Mesenchymal stem cell (in vitro differentiated cells and primary cell): ENCODE results near the gene GALK2.

Source experiments
- DNase-seq: peaks from one replicate; pipeline ENCODE4 v3.0.0-alpha.2; 2013
- H2AFZ ChIP-seq: one replicate; pipeline ENCODE4 v1.6.1; 2013; ENCODE audit warnings: low read depth, mild to moderate bottlenecking, control low read depth, inconsistent platforms, low read length, moderate library complexity
- H2AK5ac ChIP-seq: 2 replicates; pipeline ENCODE4 v1.6.1; 2013; ENCODE audit warnings: low read length, moderate library complexity, mild to moderate bottlenecking, inconsistent platforms; ENCODE audit not compliant: severe bottlenecking
- H2BK120ac ChIP-seq: one replicate; pipeline ENCODE4 v1.6.1; 2013; ENCODE audit warnings: low read depth, mild to moderate bottlenecking, inconsistent platforms, low read length, moderate library complexity
- H2BK12ac ChIP-seq, 2 experiments: one replicate each; pipeline ENCODE4 v1.6.1; 2013; ENCODE audit warnings: inconsistent platforms in 2 of 2, low read length in 2 of 2, mild to moderate bottlenecking in 2 of 2, moderate library complexity in 2 of 2, control low read depth in 1 of 2
- H2BK15ac ChIP-seq: one replicate; pipeline ENCODE4 v1.6.1; 2013; ENCODE audit warnings: mild to moderate bottlenecking, low read depth, inconsistent platforms; ENCODE audit not compliant: poor library complexity, severe bottlenecking
- H2BK5ac ChIP-seq: 2 replicates; pipeline ENCODE4 v1.6.1; 2013; ENCODE audit warnings: low read depth, mild to moderate bottlenecking, low read length, control low read depth, inconsistent platforms; ENCODE audit not compliant: poor library complexity, severe bottlenecking
- H3K14ac ChIP-seq, 2 experiments: one replicate each; pipeline ENCODE4 v1.6.1; 2013; ENCODE audit warnings: inconsistent platforms in 2 of 2, low read length in 2 of 2, control low read depth in 1 of 2, mild to moderate bottlenecking in 1 of 2, moderate library complexity in 1 of 2
- H3K18ac ChIP-seq, 2 experiments: one replicate each; pipeline ENCODE4 v1.6.1; 2013; ENCODE audit warnings: inconsistent platforms in 2 of 2, low read length in 2 of 2, control low read depth in 1 of 2, low read depth in 1 of 2, mild to moderate bottlenecking in 1 of 2
- H3K23ac ChIP-seq, 2 experiments: one replicate each; pipeline ENCODE4 v1.6.1; 2013; ENCODE audit warnings: inconsistent platforms in 2 of 2, low read length in 2 of 2, mild to moderate bottlenecking in 2 of 2, moderate library complexity in 2 of 2, control low read depth in 1 of 2
- H3K27ac ChIP-seq: 2 replicates; pipeline ENCODE4 v1.5.1; 2013; ENCODE audit warnings: mild to moderate bottlenecking, moderate library complexity, low read length, control low read depth, inconsistent platforms; ENCODE audit not compliant: poor library complexity, severe bottlenecking
- H3K27me3 ChIP-seq, 2 experiments: 2 replicates each; pipeline versions ENCODE4 v1.6.1 to v1.7.0; 2013; ENCODE audit warnings: low read length in 2 of 2, mild to moderate bottlenecking in 2 of 2, moderate library complexity in 2 of 2, control low read depth in 1 of 2, inconsistent platforms in 1 of 2; ENCODE audit not compliant: control insufficient read depth in 1 of 2, insufficient read depth in 1 of 2
- H3K36me3 ChIP-seq, 2 experiments: 2 replicates each; pipeline versions ENCODE4 v1.6.1 to v1.7.0; 2013; ENCODE audit warnings: low read length in 2 of 2, control low read depth in 1 of 2, inconsistent platforms in 1 of 2, low read depth in 1 of 2, mild to moderate bottlenecking in 1 of 2; ENCODE audit not compliant: insufficient read depth in 2 of 2, control insufficient read depth in 1 of 2
- H3K4ac ChIP-seq, 2 experiments: one replicate each; pipeline ENCODE4 v1.6.1; 2013; ENCODE audit warnings: inconsistent platforms in 2 of 2, low read length in 2 of 2, mild to moderate bottlenecking in 2 of 2, moderate library complexity in 2 of 2, control low read depth in 1 of 2, low read depth in 1 of 2
- H3K4me1 ChIP-seq: 2 replicates; pipeline ENCODE4 v1.6.1; 2013; ENCODE audit warnings: low read depth, low read length, control low read depth; ENCODE audit not compliant: control insufficient read depth, insufficient read depth
- H3K4me2 ChIP-seq: 2 replicates; pipeline ENCODE4 v1.6.1; 2013; ENCODE audit warnings: low read length, mild to moderate bottlenecking, inconsistent platforms; ENCODE audit not compliant: poor library complexity, severe bottlenecking
- H3K4me3 ChIP-seq, 2 experiments: 2 replicates each; pipeline versions ENCODE4 v1.5.1 to v1.7.0; 2013; ENCODE audit warnings: low read length in 2 of 2, mild to moderate bottlenecking in 2 of 2, control low read depth in 1 of 2, low read depth in 1 of 2; ENCODE audit not compliant: insufficient read depth in 1 of 2
- H3K79me1 ChIP-seq: replicated peaks from 2 replicates; pipeline ENCODE4 v1.6.1; 2013; ENCODE audit warnings: mild to moderate bottlenecking, control low read depth, low read length, inconsistent platforms; ENCODE audit not compliant: poor library complexity, severe bottlenecking
- H3K9ac ChIP-seq: 2 replicates; pipeline ENCODE4 v1.7.0; 2013; ENCODE audit warnings: mild to moderate bottlenecking, low read length, moderate library complexity
- H3K9me3 ChIP-seq: 2 replicates; pipeline ENCODE4 v1.7.0; 2013; ENCODE audit warnings: mild to moderate bottlenecking, low read length; ENCODE audit not compliant: control insufficient read depth
- H4K8ac ChIP-seq: one replicate; pipeline ENCODE4 v1.6.1; 2013; ENCODE audit warnings: inconsistent platforms, mild to moderate bottlenecking, low read length, moderate library complexity
- H4K91ac ChIP-seq: one replicate; pipeline ENCODE4 v1.6.1; 2013; ENCODE audit warnings: mild to moderate bottlenecking, low read length, inconsistent platforms
- WGBS: methylation state at CpG from one replicate; pipeline ENCODE4 v1.1.7; 2013; ENCODE audit warnings: mixed read lengths; 5-methylcytosine and 5-hydroxymethylcytosine counted together

GALK2 gene

DNA sequence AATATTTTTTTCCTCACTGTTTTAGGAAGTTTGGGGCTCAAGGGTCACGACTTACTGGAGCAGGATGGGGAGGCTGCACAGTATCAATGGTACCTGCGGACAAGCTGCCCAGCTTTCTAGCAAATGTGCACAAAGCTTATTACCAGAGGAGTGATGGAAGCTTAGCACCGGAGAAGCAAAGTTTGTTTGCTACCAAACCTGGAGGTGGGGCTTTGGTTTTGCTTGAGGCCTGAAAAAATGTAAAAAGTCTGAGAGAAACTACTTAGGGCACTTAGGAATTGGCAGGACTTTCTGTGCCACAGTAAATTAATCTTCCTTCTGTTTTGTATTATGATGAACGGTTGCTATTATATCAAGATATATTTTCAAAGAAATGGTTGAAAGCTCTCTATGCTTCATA, 157.9 kb downstream of the GALK2 start:
- Histone ChIP-seq H3K4ac (no peak overlapping the region), H3K36me3 (peaks cover 3 to 47% of the 10 kb centered on the region in 2 experiments), H3K4me2 (no peak overlapping the region), H2BK120ac (no peak overlapping the region), H3K27me3 (no peaks in the 10 kb centered on the region), H3K18ac (no peak overlapping the region), H2BK5ac (no peak overlapping the region), H3K9ac (no peak overlapping the region), H3K4me1 (no peaks in the 10 kb centered on the region), H2AK5ac (no peak overlapping the region), H2AFZ (no peak overlapping the region), H3K23ac (no peak overlapping the region), H3K4me3 (no peak overlapping the region), H3K79me1 (peaks cover 8% of the 10 kb centered on the region), H4K8ac (no peak overlapping the region), H2BK15ac (no peak overlapping the region), H4K91ac (no peak overlapping the region), H3K14ac (no peak overlapping the region), H3K9me3 (no peaks in the 10 kb centered on the region), H3K27ac (no peak overlapping the region), H2BK12ac (no peak overlapping the region)
- no peak for DNase-seq
- WGBS, result 95% methylated on average over 3 of the region's 4 CpGs

DNA sequence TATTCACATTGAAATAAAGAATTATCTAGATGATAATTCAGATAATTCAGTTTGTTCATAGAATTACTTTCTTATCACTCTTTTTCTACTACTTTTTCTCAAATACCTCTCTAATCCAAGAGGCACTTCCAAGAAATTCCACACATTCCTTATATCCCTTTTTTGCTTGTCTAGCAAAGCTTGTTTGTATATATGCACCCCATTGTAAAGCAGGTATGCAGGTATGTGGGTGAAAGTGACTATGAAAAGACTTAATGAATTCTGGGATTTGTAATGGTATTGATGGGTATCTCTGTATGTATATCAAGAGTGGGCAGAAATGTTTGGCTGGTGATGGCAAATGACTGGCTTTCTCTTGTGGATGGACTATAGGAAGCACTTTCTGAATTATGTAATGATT, 158.9 kb downstream of the GALK2 start:
- H3K79me1 ChIP-seq, result peaks cover 6% of the 10 kb centered on the region
- no peak overlapping the region for H3K18ac ChIP-seq
- no peaks in the 10 kb centered on the region for H3K27me3 ChIP-seq
- H2BK5ac ChIP-seq, result no peak overlapping the region
- H3K23ac ChIP-seq, result no peak overlapping the region
- no peak overlapping the region for H3K9ac ChIP-seq
- H3K9me3 ChIP-seq, result no peaks in the 10 kb centered on the region
- H3K4me3 ChIP-seq, result no peak overlapping the region
- no peak overlapping the region for H2AK5ac ChIP-seq
- H3K36me3 ChIP-seq, result peaks cover 0 to 42% of the 10 kb centered on the region in 2 experiments
- H2BK15ac ChIP-seq, result no peak overlapping the region
- no peak overlapping the region for H3K27ac ChIP-seq
- no peak for DNase-seq
- H4K8ac ChIP-seq, result no peak overlapping the region
- H2BK120ac ChIP-seq, result no peak overlapping the region
- H2BK12ac ChIP-seq, result no peak overlapping the region
- no peak overlapping the region for H3K14ac ChIP-seq
- H3K4me2 ChIP-seq, result no peak overlapping the region
- no peak overlapping the region for H4K91ac ChIP-seq
- H3K4ac ChIP-seq, result no peak overlapping the region
- H2AFZ ChIP-seq, result no peak overlapping the region
- H3K4me1 ChIP-seq, result no peaks in the 10 kb centered on the region

DNA sequence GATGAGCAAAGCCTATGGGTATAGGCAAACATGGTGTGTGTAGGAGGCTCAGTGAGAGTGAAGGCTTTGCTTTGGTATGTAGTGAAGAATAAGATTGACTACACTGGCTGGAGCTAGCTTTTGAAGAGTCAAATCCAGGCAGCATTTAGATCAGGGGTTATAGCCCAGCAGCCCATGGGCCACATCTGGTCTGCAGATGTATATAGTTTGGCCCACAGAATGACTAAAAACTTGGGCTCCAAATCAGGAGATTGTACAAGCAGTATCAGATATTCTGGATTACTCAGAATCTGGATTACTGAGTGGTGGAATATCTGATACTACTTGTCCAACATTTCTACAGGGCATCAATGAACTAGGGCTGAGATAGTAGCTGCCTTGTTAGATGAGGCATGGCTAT, 160.1 kb downstream of the GALK2 start:
- H3K23ac ChIP-seq, result no peak overlapping the region
- H3K4me1 ChIP-seq, result no peaks in the 10 kb centered on the region
- H3K36me3 ChIP-seq, result peaks cover 0 to 37% of the 10 kb centered on the region in 2 experiments
- H3K27ac ChIP-seq, result no peak overlapping the region
- no peak overlapping the region for H2AFZ ChIP-seq
- no peak overlapping the region for H3K4ac ChIP-seq
- H3K27me3 ChIP-seq, result no peaks in the 10 kb centered on the region
- H4K91ac ChIP-seq, result no peak overlapping the region
- H3K18ac ChIP-seq, result no peak overlapping the region
- H2BK12ac ChIP-seq, result no peak overlapping the region
- no peak overlapping the region for H3K14ac ChIP-seq
- no peaks in the 10 kb centered on the region for H3K9me3 ChIP-seq
- DNase-seq, result no peak
- no peak overlapping the region for H3K4me3 ChIP-seq
- H2BK5ac ChIP-seq, result no peak overlapping the region
- no peak overlapping the region for H3K4me2 ChIP-seq
- H2BK15ac ChIP-seq, result no peak overlapping the region
- H2AK5ac ChIP-seq, result no peak overlapping the region
- H4K8ac ChIP-seq, result no peak overlapping the region
- H2BK120ac ChIP-seq, result no peak overlapping the region
- H3K79me1 ChIP-seq, result peaks cover 8% of the 10 kb centered on the region
- no peak overlapping the region for H3K9ac ChIP-seq

DNA sequence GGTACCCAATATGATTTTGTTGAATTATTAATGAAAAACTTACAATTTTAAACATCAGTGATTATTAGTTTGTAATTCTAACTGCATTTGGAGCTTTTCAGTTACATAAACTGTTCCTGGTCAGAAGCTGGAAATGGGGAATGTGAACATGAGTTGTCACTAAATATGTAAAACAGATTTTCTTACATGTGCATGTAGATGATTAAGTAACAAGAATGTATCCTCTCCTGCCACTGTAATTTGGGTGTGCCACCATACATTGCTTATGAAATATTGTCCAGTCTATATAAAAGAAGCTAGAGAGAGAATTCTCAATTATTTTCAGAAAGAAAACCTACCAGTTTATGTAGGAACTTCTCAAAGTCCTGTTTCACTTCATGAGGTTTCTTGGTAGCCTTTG, 161.4 kb downstream of the GALK2 start:
- Histone ChIP-seq H3K23ac (no peak overlapping the region), H2AFZ (no peak overlapping the region), H3K27me3 (no peaks in the 10 kb centered on the region), H2BK15ac (no peak overlapping the region), H3K9me3 (no peaks in the 10 kb centered on the region), H2BK120ac (no peak overlapping the region), H3K79me1 (peaks cover 8% of the 10 kb centered on the region), H3K4me2 (no peak overlapping the region), H3K18ac (no peak overlapping the region), H2BK12ac (no peak overlapping the region), H3K9ac (no peak overlapping the region), H4K8ac (no peak overlapping the region), H2AK5ac (no peak overlapping the region), H3K14ac (no peak overlapping the region), H2BK5ac (no peak overlapping the region), H4K91ac (no peak overlapping the region), H3K4ac (no peak overlapping the region), H3K27ac (no peak overlapping the region), H3K4me3 (no peak overlapping the region), H3K36me3 (peaks cover 0 to 39% of the 10 kb centered on the region in 2 experiments), H3K4me1 (no peaks in the 10 kb centered on the region)
- DNase-seq, result no peak
